ENCODE measurements around the gene PPFIA4. TPM values are rescaled to one million over a fixed set of nuclear protein-coding genes. Genes with fewer than 3 reads are reported as not detected.
"Not testable (repeated sequence)": the region's sequence is repeated elsewhere in the genome, so short reads cannot be mapped to it uniquely, and the experiment has no call there.

PPFIA4 gene
- total and polyA plus RNA-seq, 4 donors = 11.5 to 51.0 (median 29.2) TPM

DNA sequence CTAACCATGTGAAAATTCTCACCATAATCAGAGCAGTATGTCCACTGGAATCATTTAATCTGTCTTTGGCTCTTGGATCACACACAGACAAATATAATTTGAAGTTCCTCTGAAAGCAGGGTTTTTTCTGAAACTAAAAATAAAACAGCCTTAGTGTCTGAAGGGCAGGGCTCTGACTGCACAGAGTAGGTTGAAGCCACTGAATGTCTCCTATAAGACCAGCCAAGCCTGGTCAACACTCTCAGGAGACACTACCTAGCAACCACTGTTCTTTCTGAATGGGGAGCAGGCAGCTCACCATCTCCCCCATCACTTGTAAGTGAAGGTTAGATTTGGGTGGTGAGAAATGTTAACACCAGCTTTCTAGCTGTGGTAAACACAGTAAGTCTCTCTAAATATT, 35.2 kb upstream of the PPFIA4 start:
- Histone ChIP-seq H3K27ac (ENCODE audit: low read depth, low read length) (no peak overlapping the region), H3K36me3 (ENCODE audit: control insufficient read depth, insufficient read depth, low read length) (no peaks in the 10 kb centered on the region), H3K27me3 (ENCODE audit: control insufficient read depth, insufficient read depth, low read length) (peaks cover 20% of the 10 kb centered on the region), H3K4me3 (ENCODE audit: low read depth, low read length) (no peak overlapping the region), H3K9me3 (ENCODE audit: control insufficient read depth, insufficient read depth, low read length) (no peaks in the 10 kb centered on the region), H3K4me1 (ENCODE audit: control insufficient read depth, insufficient read depth, low read length) (no peaks in the 10 kb centered on the region)
- DNase-seq (ENCODE audit: low read depth in 4 of 6, low spot score in 6 of 6) = no peak

DNA sequence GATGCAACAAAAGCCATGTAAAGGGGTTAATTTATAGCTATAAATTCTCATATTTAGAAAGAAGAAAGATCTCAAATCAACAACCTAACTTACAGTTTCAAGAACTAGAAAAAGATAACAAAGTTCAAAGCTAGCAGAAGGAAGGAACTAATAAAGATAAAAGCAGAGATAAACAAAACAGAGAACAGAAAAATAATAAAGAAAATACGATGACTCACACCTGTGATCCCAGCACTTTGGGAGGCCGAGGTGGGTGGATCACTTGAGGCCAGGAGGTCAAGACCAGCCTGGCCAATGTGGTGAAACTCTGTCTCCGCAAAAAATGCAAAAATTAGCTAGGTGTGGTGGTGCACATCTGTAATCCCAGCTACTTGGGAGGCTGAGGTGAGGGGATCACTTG, 31.5 kb upstream of the PPFIA4 start:
- no peaks in the 10 kb centered on the region for H3K36me3 ChIP-seq (ENCODE audit: control insufficient read depth, insufficient read depth, low read length)
- 81% methylated on average over 3 of the region's 3 CpGs for WGBS (ENCODE audit: insufficient coverage)
- no peaks in the 10 kb centered on the region for H3K4me1 ChIP-seq (ENCODE audit: control insufficient read depth, insufficient read depth, low read length)
- no peak overlapping the region for H3K4me3 ChIP-seq (ENCODE audit: low read depth, low read length)
- H3K9me3 ChIP-seq (ENCODE audit: control insufficient read depth, insufficient read depth, low read length) = no peaks in the 10 kb centered on the region
- no peak overlapping the region for H3K27ac ChIP-seq (ENCODE audit: low read depth, low read length)
- DNase-seq (ENCODE audit: low read depth in 4 of 6, low spot score in 6 of 6) = no peak
- peaks cover 26% of the 10 kb centered on the region for H3K27me3 ChIP-seq (ENCODE audit: control insufficient read depth, insufficient read depth, low read length)

DNA sequence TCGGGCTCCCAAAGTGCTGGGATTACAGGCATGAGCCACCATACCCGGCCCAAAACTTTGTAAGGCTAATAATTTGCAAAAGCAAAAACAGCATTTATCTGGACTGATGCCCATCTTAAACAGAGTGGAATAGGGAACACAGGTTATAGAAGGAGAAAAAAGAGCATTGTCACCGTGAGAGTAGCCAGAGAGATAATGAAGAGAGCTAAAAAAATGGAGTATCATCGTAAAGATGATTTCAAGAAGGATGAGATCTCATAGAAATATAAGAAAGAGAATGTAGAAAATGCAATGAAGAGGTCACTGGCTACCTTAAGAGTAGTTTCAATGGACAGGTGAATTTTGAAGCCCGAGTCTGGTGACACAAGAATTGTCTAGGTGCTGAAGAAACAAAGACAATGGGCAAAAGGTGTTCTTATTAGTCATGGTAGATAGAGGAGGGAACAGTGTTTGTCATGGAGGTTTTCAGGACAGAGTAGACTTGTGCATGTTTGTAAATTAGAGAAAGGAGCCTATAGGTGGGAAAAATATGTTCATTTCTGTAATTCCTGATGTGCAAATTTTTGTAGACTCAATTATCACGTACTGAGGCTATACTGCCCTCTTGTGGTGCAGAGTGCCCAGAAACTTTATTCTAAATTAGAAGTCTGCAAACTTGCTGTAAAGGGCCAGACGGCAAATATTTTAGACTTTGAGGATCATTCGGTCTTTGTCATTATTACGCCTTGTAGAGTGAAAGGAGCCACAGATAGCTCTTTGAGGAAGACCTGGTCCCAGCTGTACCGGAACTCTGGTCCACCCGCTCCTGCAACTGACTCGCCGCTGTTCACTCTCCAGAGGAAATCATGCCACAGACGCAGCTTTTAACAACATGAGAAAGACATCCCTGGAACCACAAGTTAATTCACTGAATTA, 27.2 kb upstream of the PPFIA4 start:
- no peaks in the 10 kb centered on the region for H3K9me3 ChIP-seq (ENCODE audit: control insufficient read depth, insufficient read depth, low read length)
- peak in 5 of 6 donors; percentile 29 to 88 (median 39) for DNase-seq (ENCODE audit: low read depth in 4 of 6, low spot score in 6 of 6)
- no peak overlapping the region for H3K4me3 ChIP-seq (ENCODE audit: low read depth, low read length)
- H3K27ac ChIP-seq (ENCODE audit: low read depth, low read length) = no peak overlapping the region
- WGBS (ENCODE audit: insufficient coverage) = 49% methylated on average over 13 of the region's 14 CpGs
- no peaks in the 10 kb centered on the region for H3K4me1 ChIP-seq (ENCODE audit: control insufficient read depth, insufficient read depth, low read length)
- H3K27me3 ChIP-seq (ENCODE audit: control insufficient read depth, insufficient read depth, low read length) = peaks cover 14% of the 10 kb centered on the region
- H3K36me3 ChIP-seq (ENCODE audit: control insufficient read depth, insufficient read depth, low read length) = no peaks in the 10 kb centered on the region

DNA sequence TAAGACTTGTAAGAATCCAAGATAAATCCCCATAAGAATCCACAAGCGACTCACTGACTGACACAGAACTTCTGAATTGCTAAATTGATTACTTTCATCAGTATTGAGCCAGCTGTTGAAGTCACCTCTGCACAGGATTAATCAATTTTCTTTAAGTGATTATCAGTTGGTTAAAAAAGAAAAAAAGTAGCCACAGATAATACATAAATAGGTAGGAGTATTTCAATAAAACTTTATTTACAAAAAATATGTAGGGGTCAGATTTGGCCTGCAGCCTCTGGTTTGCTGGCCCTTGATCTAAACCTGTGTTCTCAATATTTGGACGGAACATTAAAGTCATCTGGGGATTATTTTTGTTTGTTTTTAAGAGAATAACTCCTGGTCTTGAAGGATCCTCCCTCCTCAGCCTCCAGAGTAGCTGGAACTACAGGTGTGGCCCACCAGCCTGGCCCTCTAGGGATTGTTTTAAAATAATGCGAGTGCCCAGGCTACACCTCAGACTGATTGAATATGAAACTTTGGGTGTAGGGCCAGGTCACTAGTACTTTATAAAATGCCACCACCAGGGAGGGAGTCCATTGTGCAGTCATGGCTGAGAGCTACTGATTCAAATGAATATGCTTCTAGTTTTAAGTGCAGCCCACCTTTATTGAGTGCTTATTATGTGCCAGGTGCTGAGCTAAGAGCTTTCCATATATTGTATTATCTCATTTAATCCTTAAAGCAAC, 25.9 kb upstream of the PPFIA4 start:
- WGBS (ENCODE audit: insufficient coverage) = no CpG with 5 or more reads among the region's 3 CpGs
- no peaks in the 10 kb centered on the region for H3K4me1 ChIP-seq (ENCODE audit: control insufficient read depth, insufficient read depth, low read length)
- no peak overlapping the region for H3K4me3 ChIP-seq (ENCODE audit: low read depth, low read length)
- peaks cover 10% of the 10 kb centered on the region for H3K27me3 ChIP-seq (ENCODE audit: control insufficient read depth, insufficient read depth, low read length)
- no peaks in the 10 kb centered on the region for H3K9me3 ChIP-seq (ENCODE audit: control insufficient read depth, insufficient read depth, low read length)
- H3K36me3 ChIP-seq (ENCODE audit: control insufficient read depth, insufficient read depth, low read length) = no peaks in the 10 kb centered on the region
- DNase-seq (ENCODE audit: low read depth in 4 of 6, low spot score in 6 of 6) = no peak
- no peak overlapping the region for H3K27ac ChIP-seq (ENCODE audit: low read depth, low read length)

DNA sequence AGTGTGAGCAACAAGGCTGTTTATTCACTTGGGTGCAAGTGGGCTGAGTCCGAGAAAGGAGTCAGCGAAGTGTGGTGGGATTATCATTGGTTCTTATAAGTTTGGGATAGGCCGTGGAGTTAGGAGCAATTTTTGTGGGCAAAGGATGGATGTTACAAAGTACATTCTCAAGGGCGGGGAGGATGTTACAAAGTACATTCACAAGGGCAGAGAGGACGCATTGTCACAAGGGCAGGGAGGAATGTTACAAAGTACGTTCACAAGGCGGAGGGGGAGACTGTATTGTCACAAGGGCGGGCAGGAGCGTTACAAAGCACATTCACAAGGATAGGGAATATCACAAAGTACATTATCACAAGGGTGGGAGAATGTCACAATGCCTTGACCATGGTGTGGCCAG, 24.3 kb upstream of the PPFIA4 start:
- Histone ChIP-seq H3K4me3 (ENCODE audit: low read depth, low read length) (no peak overlapping the region), H3K27me3 (ENCODE audit: control insufficient read depth, insufficient read depth, low read length) (peaks cover 7% of the 10 kb centered on the region), H3K27ac (ENCODE audit: low read depth, low read length) (no peak overlapping the region), H3K36me3 (ENCODE audit: control insufficient read depth, insufficient read depth, low read length) (no peaks in the 10 kb centered on the region), H3K4me1 (ENCODE audit: control insufficient read depth, insufficient read depth, low read length) (peaks cover 6% of the 10 kb centered on the region), H3K9me3 (ENCODE audit: control insufficient read depth, insufficient read depth, low read length) (no peaks in the 10 kb centered on the region)
- WGBS (ENCODE audit: insufficient coverage) = 88% methylated on average over 3 of the region's 9 CpGs
- no peak for DNase-seq (ENCODE audit: low read depth in 4 of 6, low spot score in 6 of 6)

DNA sequence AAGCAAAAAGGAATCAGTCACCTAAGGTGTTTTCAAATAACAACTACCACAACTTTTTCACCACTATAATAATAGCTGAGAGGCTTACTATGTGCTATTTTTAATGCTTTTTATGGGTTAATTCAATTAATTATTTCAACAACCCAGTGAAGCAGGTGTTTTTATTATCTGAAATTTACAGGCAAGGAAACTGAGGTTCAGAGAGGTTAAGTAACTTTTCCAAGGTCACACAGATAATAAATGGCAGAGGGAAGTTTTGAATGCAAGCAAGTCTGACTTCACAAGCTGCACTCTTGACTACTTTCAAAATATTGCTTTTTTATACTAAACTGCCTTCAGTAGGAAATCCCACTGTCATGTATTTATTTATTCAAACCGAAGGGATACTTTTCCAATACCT, 23.3 kb upstream of the PPFIA4 start:
- DNase-seq (ENCODE audit: low read depth in 4 of 6, low spot score in 6 of 6) = no peak
- Histone ChIP-seq H3K36me3 (ENCODE audit: control insufficient read depth, insufficient read depth, low read length) (no peaks in the 10 kb centered on the region), H3K9me3 (ENCODE audit: control insufficient read depth, insufficient read depth, low read length) (no peaks in the 10 kb centered on the region), H3K4me1 (ENCODE audit: control insufficient read depth, insufficient read depth, low read length) (peaks cover 6% of the 10 kb centered on the region), H3K27ac (ENCODE audit: low read depth, low read length) (no peak overlapping the region), H3K27me3 (ENCODE audit: control insufficient read depth, insufficient read depth, low read length) (peaks cover 3% of the 10 kb centered on the region), H3K4me3 (ENCODE audit: low read depth, low read length) (no peak overlapping the region)
- no CpG with 5 or more reads among the region's 1 CpG for WGBS (ENCODE audit: insufficient coverage)

DNA sequence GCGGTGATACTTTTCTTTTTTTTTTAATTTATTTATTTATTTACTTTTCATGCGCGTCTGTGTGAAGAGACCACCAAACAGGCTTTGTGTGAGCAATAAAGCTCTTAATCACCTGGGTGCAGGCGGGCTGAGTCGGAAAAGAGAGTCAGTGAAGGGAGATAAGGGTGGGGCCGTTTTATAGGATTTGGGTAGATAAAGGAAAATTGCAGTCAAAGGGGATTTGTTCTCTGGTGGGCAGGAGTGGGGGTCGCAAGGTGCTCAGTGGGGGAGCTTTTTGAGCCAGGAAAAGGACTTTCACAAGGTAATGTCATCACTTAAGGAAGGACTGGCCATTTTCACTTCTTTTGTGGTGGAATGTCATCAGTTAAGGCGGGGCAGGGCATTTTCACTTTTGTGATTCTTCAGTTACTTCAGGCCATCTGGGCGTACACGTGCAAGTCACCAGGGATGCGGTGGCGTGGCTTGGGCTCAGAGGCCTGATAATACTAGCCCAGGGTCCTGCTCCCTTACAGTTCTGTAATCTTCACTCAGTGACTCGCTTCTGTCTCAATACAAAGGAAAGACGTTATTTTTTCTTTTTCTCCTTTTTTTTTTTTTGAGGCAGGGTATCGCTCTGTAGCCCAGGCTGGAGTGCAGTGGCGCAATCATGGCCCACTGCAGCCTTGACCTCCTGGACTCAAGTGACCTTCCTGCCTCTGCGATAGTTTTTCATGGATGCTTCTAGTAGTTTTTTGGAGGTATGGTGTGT, 20.7 kb upstream of the PPFIA4 start:
- 85% methylated on average over 14 of the region's 17 CpGs for WGBS (ENCODE audit: insufficient coverage)

DNA sequence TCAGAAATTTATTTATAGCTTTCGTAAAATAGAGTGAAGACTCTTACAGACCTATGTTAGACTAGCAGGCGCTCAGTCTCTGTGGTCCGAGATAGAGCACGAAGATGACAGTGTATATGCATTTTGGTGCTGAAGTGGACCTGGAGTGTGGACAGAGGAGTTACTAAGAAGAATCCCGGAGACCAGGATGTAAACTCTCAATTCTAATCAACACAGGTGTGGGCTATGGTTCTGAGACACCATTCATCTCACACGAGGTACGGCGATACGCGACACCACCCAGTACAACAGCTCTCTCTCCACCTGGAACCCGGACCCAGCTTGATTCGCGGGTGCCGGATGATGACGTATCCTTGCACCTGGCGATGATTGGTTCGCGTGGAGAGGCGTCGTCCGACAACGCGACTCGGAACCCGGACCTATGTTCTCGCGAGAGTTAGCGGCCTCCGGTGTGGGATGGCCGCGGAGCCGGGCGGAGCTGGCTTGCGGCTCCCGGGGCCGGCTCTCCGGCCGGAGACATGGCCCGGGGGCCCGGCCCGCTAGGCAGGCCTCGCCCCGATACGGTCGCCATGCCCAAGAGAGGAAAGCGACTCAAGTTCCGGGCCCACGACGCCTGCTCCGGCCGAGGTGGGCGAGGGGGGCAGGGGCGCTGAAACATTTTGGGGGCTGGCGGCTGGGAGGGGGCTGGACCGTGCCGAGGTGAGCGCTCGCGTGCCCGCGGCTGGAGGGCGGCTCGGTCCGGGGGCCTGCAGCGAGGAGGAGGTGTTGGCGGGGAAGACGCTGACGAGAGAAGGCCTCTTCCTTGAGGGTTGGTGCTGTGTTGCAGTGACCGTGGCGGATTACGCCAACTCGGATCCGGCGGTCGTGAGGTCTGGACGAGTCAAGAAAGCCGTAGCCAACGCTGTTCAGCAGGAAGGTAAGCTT, 19.1 kb upstream of the PPFIA4 start, which contains the start of gene TMEM183A:
TSS of gene TMEM183A (plus strand) at position 427 of the 924 bp plus-strand sequence. CDS start at position 519, 92 bp downstream.
- Histone ChIP-seq H3K9me3 (ENCODE audit: control insufficient read depth, insufficient read depth, low read length) (no peaks in the 10 kb centered on the region), H3K27ac (ENCODE audit: low read depth, low read length) (peak within 1 kb of the TSS; percentile 57), H3K36me3 (ENCODE audit: control insufficient read depth, insufficient read depth, low read length) (peaks cover 22% of the 10 kb centered on the region), H3K4me3 (ENCODE audit: low read depth, low read length) (peak within 1 kb of the TSS; percentile 57), H3K27me3 (ENCODE audit: control insufficient read depth, insufficient read depth, low read length) (no peaks in the 10 kb centered on the region), H3K4me1 (ENCODE audit: control insufficient read depth, insufficient read depth, low read length) (peaks cover 9% of the 10 kb centered on the region)
- under 1% methylated on average over 74 of the region's 78 CpGs for WGBS (ENCODE audit: insufficient coverage)
- DNase-seq (ENCODE audit: low read depth in 4 of 6, low spot score in 6 of 6) = peak; percentile 94 to 99 (median 97)

More for the DNA sequence above, 20.7 kb upstream of the PPFIA4 start:
- not testable (repeated sequence) for H3K27ac ChIP-seq (ENCODE audit: low read depth, low read length); H3K4me1 ChIP-seq (ENCODE audit: control insufficient read depth, insufficient read depth, low read length); DNase-seq (ENCODE audit: low read depth in 4 of 6, low spot score in 6 of 6); H3K9me3 ChIP-seq (ENCODE audit: control insufficient read depth, insufficient read depth, low read length); H3K36me3 ChIP-seq (ENCODE audit: control insufficient read depth, insufficient read depth, low read length); H3K4me3 ChIP-seq (ENCODE audit: low read depth, low read length); H3K27me3 ChIP-seq (ENCODE audit: control insufficient read depth, insufficient read depth, low read length)
